Fibroblast of villous mesenchyme (primary cell): ENCODE data around the gene IL20. TPM values are rescaled to one million over a fixed set of nuclear protein-coding genes. Genes with fewer than 3 reads are reported as not detected.

Experiments
- DNase-seq: peaks from one replicate; pipeline ENCODE4 v3.0.0-alpha.2; 2010; ENCODE audit warnings: low read depth
- H3K4me3 ChIP-seq: 2 replicates; pipeline ENCODE4 v1.5.1; 2011; ENCODE audit warnings: low read depth, mild to moderate bottlenecking, low read length
- total RNA-seq: library from RNA; depleted of rRNA; stranded (reverse); fragments of >200 nt; gene quantifications from 2 replicates; pipeline ENCODE4 v1.2.3, GENCODE V29; 2012
- TF ChIP-seq, protein P1 (sequence below): IDR thresholded peaks from 2 replicates; pipeline ENCODE4 v1.5.1; 2012; ENCODE audit warnings: low read depth, mild to moderate bottlenecking, low read length; ENCODE audit not compliant: insufficient read depth

Gene IL20
- total RNA-seq, 1 donor: 0.86 TPM

DNA sequence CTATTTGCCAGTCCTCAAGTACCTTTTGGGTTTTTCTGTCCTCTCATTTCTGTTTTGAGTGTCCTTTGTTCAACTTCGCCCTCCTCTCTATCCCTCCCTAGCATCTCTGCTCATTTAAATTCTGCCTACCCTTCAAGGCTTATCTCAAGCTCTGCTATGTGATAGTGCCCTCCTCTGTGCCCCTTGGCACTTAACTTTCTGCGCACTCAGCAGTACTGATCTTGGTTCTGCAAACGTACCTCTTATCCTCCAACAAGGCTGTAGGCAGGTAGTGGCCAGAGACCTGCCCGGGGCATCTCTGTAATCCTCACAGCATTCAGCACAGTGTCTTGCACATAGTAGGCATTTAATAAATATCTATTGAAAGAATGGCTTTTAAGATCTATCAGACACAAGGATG is 5.3 kb upstream of the IL20 start:
- no peak overlapping the region for H3K4me3 ChIP-seq
- DNase-seq: no peak
- TF ChIP-seq, protein P1, sequence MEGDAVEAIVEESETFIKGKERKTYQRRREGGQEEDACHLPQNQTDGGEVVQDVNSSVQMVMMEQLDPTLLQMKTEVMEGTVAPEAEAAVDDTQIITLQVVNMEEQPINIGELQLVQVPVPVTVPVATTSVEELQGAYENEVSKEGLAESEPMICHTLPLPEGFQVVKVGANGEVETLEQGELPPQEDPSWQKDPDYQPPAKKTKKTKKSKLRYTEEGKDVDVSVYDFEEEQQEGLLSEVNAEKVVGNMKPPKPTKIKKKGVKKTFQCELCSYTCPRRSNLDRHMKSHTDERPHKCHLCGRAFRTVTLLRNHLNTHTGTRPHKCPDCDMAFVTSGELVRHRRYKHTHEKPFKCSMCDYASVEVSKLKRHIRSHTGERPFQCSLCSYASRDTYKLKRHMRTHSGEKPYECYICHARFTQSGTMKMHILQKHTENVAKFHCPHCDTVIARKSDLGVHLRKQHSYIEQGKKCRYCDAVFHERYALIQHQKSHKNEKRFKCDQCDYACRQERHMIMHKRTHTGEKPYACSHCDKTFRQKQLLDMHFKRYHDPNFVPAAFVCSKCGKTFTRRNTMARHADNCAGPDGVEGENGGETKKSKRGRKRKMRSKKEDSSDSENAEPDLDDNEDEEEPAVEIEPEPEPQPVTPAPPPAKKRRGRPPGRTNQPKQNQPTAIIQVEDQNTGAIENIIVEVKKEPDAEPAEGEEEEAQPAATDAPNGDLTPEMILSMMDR: no peak

DNA sequence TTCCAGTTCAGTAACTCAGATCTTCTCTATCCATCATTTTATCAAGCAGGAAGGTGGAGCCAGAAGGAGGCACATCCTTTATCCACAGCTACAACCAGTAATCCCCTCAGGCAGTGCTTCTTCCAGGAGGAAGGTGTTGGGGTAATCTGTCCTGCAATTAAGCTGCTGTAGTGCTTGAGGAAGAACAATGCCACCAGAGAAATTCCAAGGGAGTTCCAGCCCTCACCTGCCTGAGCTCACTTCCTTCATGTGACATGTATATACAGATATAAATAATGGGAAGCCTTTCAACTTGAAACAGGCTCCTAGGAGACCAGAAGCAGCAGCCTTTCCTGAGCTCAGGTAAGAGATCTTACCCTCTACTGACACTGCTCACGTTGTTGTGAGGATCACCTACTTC is 2.2 kb upstream of the IL20 start:
- DNase-seq: no peak
- no peak overlapping the region for H3K4me3 ChIP-seq
- TF ChIP-seq, protein P1: no peak

DNA sequence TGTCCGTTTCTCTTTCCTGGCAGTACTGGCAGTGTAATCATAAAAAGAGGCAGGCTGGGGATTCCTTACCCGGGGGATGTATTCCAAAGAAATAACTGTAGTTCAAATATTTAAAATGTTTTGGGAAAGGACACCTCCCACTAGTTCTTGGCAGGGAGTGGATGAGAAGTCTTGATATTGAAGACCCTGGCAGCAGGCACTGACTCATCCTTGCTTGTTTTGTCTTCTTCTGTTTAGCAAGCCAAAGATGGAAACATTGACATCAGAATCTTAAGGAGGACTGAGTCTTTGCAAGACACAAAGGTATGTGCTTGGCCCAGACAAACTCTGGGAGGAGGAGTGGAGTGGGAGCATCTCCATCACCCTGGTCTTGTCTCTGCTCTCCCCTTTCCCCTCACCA is 639 bp downstream of the IL20 start:
- DNase-seq: peak; percentile 83
- no peak overlapping the region for H3K4me3 ChIP-seq
- TF ChIP-seq, protein P1: no peak

DNA sequence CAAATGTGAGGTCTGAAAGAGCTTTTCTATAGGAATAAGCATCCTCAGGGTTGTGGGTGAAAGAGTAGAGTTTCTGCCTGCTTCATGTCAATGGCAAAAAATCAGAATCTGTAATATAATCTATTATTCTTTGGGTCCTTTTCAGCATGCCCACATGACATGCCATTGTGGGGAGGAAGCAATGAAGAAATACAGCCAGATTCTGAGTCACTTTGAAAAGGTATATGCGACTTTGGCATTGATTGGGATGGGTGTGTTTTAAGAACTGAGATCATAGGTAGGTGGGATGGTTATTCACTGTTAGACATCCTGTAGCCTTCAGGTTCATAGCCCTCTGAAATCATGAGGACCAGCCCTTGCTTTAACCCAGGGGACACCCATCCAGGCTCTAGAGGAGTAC is 1.8 kb downstream of the IL20 start:
- H3K4me3 ChIP-seq: no peak overlapping the region
- DNase-seq: no peak
- TF ChIP-seq, protein P1: no peak

DNA sequence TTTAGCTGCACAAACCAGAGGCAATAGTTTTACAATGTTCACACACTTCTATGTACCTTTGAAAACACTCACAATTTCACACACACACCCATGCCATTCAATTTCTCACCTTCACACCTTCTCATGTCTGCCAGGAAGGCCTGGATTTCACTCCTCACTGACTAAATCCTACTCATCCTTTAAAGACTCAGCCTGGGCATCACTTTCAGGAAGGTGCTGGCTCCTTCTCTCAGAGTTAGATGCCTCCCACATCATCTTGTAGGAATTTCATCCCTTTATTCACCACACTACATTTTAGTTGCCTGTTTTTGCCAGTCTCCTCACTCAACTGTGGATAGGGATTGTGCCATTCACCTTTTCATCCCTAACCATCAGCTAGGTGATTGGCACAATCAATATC is 2.3 kb downstream of the IL20 start:
- H3K4me3 ChIP-seq: no peak overlapping the region
- no peak for DNase-seq
- TF ChIP-seq, protein P1: no peak

DNA sequence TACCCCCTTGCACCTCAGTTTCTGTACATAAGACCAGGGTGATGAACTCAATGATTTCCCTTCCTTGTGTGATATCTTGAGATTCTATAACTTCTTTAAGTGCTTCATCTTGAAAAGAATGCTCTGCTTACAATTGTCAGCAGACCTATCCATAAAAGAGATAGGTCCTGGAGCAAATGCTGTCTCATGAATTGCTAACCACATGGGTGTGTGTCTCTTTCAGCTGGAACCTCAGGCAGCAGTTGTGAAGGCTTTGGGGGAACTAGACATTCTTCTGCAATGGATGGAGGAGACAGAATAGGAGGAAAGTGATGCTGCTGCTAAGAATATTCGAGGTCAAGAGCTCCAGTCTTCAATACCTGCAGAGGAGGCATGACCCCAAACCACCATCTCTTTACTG is 2.8 kb downstream of the IL20 start:
- DNase-seq: no peak
- no peak overlapping the region for H3K4me3 ChIP-seq
- TF ChIP-seq, protein P1: no peak

DNA sequence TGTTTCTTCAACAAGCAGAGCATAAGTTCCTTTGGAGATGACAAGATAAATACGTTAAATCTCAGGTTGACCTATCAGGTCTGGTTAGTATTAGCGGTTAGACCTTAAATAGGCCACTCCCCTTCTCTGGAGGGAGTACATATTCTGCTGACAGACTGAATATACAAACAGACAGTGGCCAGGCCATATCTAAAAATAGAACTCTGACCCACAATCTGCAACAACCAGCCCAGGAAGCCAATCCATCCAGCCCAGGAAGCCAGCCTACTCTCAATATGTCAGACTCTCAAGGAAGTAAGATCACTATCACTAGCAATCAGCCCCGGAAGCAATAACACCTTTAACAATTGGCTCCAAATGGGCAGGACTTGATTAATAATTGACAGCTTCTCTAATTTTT is 6.7 kb downstream of the IL20 start:
- TF ChIP-seq, protein P1: no peak
- DNase-seq: peak; percentile 80
- no peak overlapping the region for H3K4me3 ChIP-seq
